Trophoblast cell (in vitro differentiated cells and primary cell): Measurements from ENCODE around the gene KCNIP2.

ENCODE experiments used
- DNase-seq, 2 donors: peaks; one replicate each; pipeline ENCODE4 v3.0.0-alpha.2; 2016
- H2AFZ ChIP-seq: 2 replicates; pipeline ENCODE4 v1.6.1; 2013; ENCODE audit warnings: low read length, moderate library complexity, mild to moderate bottlenecking; ENCODE audit not compliant: insufficient read depth, poor library complexity
- H2AK5ac ChIP-seq: 2 replicates; pipeline ENCODE4 v1.6.1; 2013; ENCODE audit warnings: mild to moderate bottlenecking, low read length
- H2BK120ac ChIP-seq: 2 replicates; pipeline ENCODE4 v1.6.1; 2013; ENCODE audit warnings: low read length, mild to moderate bottlenecking, moderate library complexity; ENCODE audit not compliant: insufficient read depth, poor library complexity
- H2BK12ac ChIP-seq: 2 replicates; pipeline ENCODE4 v1.6.1; 2013; ENCODE audit warnings: mild to moderate bottlenecking, low read length, moderate library complexity
- H2BK5ac ChIP-seq: 2 replicates; pipeline ENCODE4 v1.6.1; 2013; ENCODE audit warnings: low read length, low read depth, moderate library complexity, mild to moderate bottlenecking; ENCODE audit not compliant: poor library complexity
- H3K14ac ChIP-seq: 2 replicates; pipeline ENCODE4 v1.6.1; 2013; ENCODE audit warnings: mild to moderate bottlenecking, low read length
- H3K18ac ChIP-seq: 2 replicates; pipeline ENCODE4 v1.6.1; 2013; ENCODE audit warnings: mild to moderate bottlenecking, low read length
- H3K23ac ChIP-seq: 2 replicates; pipeline ENCODE4 v1.6.1; 2013; ENCODE audit warnings: low read length
- H3K27ac ChIP-seq: 2 replicates; pipeline ENCODE4 v1.5.1; 2013; ENCODE audit warnings: low read depth, mild to moderate bottlenecking, inconsistent platforms, low read length, moderate library complexity
- H3K27me3 ChIP-seq: 2 replicates; pipeline ENCODE4 v1.6.1; 2013; ENCODE audit warnings: inconsistent platforms, mild to moderate bottlenecking, low read length, moderate library complexity; ENCODE audit not compliant: insufficient read depth
- H3K36me3 ChIP-seq, 2 experiments: 1 replicate in 1 of 2; 2 replicates in 1 of 2; pipeline ENCODE4 v1.6.1; 2013; ENCODE audit warnings: low read length in 2 of 2, mild to moderate bottlenecking in 2 of 2, moderate library complexity in 1 of 2; ENCODE audit not compliant: insufficient read depth in 2 of 2, control insufficient read depth in 1 of 2
- H3K4ac ChIP-seq: 2 replicates; pipeline ENCODE4 v1.6.1; 2013; ENCODE audit warnings: low read depth, mild to moderate bottlenecking, low read length, moderate library complexity
- H3K4me1 ChIP-seq, 2 experiments: 1 replicate in 1 of 2; 2 replicates in 1 of 2; pipeline ENCODE4 v1.6.1; 2013; ENCODE audit warnings: low read length in 2 of 2, mild to moderate bottlenecking in 2 of 2, moderate library complexity in 1 of 2; ENCODE audit not compliant: insufficient read depth in 2 of 2, control insufficient read depth in 1 of 2
- H3K4me2 ChIP-seq: 2 replicates; pipeline ENCODE4 v1.6.1; 2013; ENCODE audit warnings: inconsistent platforms, mild to moderate bottlenecking, low read length, moderate library complexity
- H3K4me3 ChIP-seq: 2 replicates; pipeline ENCODE4 v1.5.1; 2013; ENCODE audit warnings: mild to moderate bottlenecking, low read depth, low read length, inconsistent platforms
- H3K79me1 ChIP-seq: one replicate; pipeline ENCODE4 v1.6.1; 2013; ENCODE audit warnings: low read length
- H3K79me2 ChIP-seq: 2 replicates; pipeline ENCODE4 v1.6.1; 2013; ENCODE audit warnings: low read length, mild to moderate bottlenecking; ENCODE audit not compliant: control insufficient read depth, insufficient read depth, poor library complexity
- H3K9ac ChIP-seq: 2 replicates; pipeline ENCODE4 v1.6.1; 2013; ENCODE audit warnings: mild to moderate bottlenecking, low read length
- H3K9me3 ChIP-seq: 2 replicates; pipeline ENCODE4 v1.6.1; 2013; ENCODE audit warnings: low read depth, mild to moderate bottlenecking, control low read depth, inconsistent platforms, low read length; ENCODE audit not compliant: insufficient read depth
- H4K12ac ChIP-seq: 2 replicates; pipeline ENCODE4 v1.6.1; 2013; ENCODE audit warnings: low read depth, mild to moderate bottlenecking, low read length, moderate library complexity
- H4K8ac ChIP-seq: 2 replicates; pipeline ENCODE4 v1.6.1; 2013; ENCODE audit warnings: low read depth, mild to moderate bottlenecking, low read length, moderate library complexity
- H4K91ac ChIP-seq: one replicate; pipeline ENCODE4 v1.6.1; 2013; ENCODE audit warnings: low read depth, mild to moderate bottlenecking, low read length, moderate library complexity
- WGBS: extraction: QIAGEN DNeasy Blood & Tissue Kit; methylation state at CpG from one replicate; pipeline ENCODE4 v1.1.7; 2013; ENCODE audit warnings: missing lambda C conversion rate; ENCODE audit not compliant: insufficient read length, insufficient coverage; ENCODE audit errors: extremely low coverage; 5-methylcytosine and 5-hydroxymethylcytosine counted together

The KCNIP2 gene

DNA sequence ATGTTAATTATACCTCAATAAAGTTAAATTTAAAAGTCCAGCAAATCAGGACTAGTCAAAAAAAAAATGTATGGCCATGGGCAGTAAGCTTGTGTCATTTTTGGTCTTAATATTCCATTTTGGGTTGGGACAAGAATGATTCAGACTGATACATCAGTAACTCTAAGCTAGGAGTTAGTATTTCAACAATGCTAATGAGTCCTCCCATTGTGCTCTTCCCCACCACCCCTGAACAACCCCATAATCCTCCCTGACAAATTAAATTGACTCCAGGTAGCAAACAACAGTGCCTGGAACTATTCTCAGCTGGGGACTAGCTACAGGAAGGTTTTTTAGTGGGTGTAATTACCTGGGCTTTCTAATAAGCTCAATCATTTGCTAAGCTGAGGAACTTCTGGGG is 30.7 kb upstream of the KCNIP2 start:
- Histone ChIP-seq H4K91ac (no peak overlapping the region), H3K4me2 (no peak overlapping the region), H3K9me3 (no peaks in the 10 kb centered on the region), H3K79me1 (peaks cover 2% of the 10 kb centered on the region), H3K14ac (no peak overlapping the region), H2BK120ac (no peak overlapping the region), H3K4me3 (no peak overlapping the region), H4K8ac (no peak overlapping the region), H3K36me3 (no peaks in the 10 kb centered on the region), H2BK5ac (no peak overlapping the region), H3K4me1 (no peaks in the 10 kb centered on the region), H4K12ac (no peak overlapping the region), H2AK5ac (no peak overlapping the region), H3K27me3 (no peaks in the 10 kb centered on the region), H3K79me2 (no peaks in the 10 kb centered on the region), H2BK12ac (no peak overlapping the region), H3K18ac (no peak overlapping the region), H3K9ac (no peak overlapping the region), H2AFZ (no peak overlapping the region), H3K27ac (no peak overlapping the region), H3K23ac (no peak overlapping the region), H3K4ac (no peak overlapping the region)
- no peak for DNase-seq

DNA sequence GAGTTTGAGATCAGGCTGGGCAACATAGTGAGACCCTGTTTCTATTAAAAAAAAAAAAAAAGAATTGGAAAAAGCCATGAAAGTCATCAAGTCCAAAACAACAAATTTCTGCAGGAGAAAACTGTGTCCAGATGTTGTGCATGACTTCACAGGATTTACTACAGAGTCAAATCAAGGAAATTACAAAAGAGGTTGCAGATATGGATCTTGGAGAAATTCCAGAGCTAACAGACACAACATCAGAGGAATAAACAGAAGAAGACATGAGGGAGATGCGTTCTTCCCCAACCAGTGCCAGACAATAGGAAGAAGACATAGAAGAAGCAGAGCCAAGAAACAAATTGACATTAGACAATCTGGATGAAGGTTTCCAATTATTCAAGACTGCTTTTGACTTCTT is 24.3 kb upstream of the KCNIP2 start:
- Histone ChIP-seq H3K27ac (no peak overlapping the region), H2AK5ac (no peak overlapping the region), H2BK12ac (no peak overlapping the region), H3K18ac (no peak overlapping the region), H3K27me3 (no peaks in the 10 kb centered on the region), H2BK5ac (no peak overlapping the region), H3K4me2 (no peak overlapping the region), H3K36me3 (no peaks in the 10 kb centered on the region), H3K4me1 (no peaks in the 10 kb centered on the region), H3K14ac (no peak overlapping the region), H3K23ac (no peak overlapping the region), H3K9me3 (no peaks in the 10 kb centered on the region), H2AFZ (no peak overlapping the region), H4K8ac (no peak overlapping the region), H4K12ac (no peak overlapping the region), H3K79me1 (no peaks in the 10 kb centered on the region), H3K4me3 (no peak overlapping the region), H3K9ac (no peak overlapping the region), H3K4ac (no peak overlapping the region), H2BK120ac (no peak overlapping the region), H3K79me2 (no peaks in the 10 kb centered on the region), H4K91ac (no peak overlapping the region)
- DNase-seq: peak in 1 of 2 donors; percentile 63
- WGBS: no CpG with 5 or more reads among the region's 1 CpG

DNA sequence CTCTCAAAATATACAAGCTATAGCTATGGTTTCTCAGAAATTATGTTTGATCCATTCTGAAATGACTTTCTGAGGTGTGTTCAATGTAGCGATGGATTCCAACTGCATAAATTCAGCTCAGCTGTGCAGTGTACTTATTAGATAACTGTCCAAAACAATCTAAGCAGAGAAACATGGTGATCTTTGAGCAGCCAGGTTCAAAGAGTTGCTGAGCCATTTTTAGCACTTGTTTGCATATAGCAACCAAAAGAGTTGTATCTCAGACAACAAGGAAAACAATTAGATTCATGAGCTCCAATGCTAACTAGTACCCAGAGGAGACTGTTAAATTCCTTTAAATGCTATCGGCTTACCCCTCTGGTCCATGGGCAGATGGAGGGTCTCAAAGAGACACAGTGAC is 15.9 kb upstream of the KCNIP2 start:
- no peak overlapping the region for H3K4me2 ChIP-seq
- H3K27ac ChIP-seq: no peak overlapping the region
- no peaks in the 10 kb centered on the region for H3K79me2 ChIP-seq
- no peak overlapping the region for H3K9ac ChIP-seq
- H2BK12ac ChIP-seq: no peak overlapping the region
- H4K91ac ChIP-seq: no peak overlapping the region
- H3K36me3 ChIP-seq: no peaks in the 10 kb centered on the region
- H3K27me3 ChIP-seq: no peaks in the 10 kb centered on the region
- H3K4me3 ChIP-seq: no peak overlapping the region
- H3K4me1 ChIP-seq: no peaks in the 10 kb centered on the region
- H2AK5ac ChIP-seq: no peak overlapping the region
- no peak for DNase-seq
- no peak overlapping the region for H3K18ac ChIP-seq
- H4K8ac ChIP-seq: no peak overlapping the region
- no peaks in the 10 kb centered on the region for H3K9me3 ChIP-seq
- H3K23ac ChIP-seq: no peak overlapping the region
- no peak overlapping the region for H3K4ac ChIP-seq
- H4K12ac ChIP-seq: no peak overlapping the region
- no peak overlapping the region for H2BK5ac ChIP-seq
- no peak overlapping the region for H3K14ac ChIP-seq
- no peaks in the 10 kb centered on the region for H3K79me1 ChIP-seq
- no CpG with 5 or more reads among the region's 2 CpGs for WGBS
- H2AFZ ChIP-seq: no peak overlapping the region
- H2BK120ac ChIP-seq: no peak overlapping the region

DNA sequence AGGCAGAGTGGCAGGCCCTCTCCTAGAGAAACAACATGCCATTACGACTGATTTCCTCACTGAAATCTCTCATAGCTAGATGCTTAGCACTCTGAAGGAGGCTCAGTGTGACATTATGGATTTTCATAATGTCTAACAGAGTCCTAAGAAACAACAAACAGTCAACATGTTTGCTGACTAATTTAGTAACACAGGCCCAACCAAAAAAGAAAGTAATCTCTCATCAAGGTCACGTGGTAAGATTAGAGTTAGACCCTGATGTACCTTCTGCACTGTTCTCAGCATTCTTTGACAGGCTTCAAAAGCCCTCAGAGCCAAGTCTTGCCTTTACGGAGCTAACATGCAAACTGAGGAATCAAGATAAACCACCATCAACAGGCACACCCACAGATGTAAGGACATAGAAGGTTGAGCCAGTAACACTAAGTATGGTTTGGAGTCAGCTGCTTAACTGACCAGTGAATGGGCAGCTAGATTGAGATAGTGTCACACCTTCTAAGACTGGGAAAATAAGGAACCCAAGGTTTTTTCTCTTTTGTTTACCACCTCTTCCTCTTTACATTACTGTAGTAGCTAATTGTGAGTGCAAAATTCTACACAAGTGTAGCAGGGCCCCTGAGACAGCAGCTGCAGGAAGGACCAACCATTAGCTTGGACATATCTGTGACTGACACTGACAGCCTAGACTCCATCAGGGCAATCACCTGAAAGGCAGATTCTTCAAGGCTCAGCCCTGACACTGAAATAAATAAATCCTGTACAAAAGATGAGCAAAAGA is 15.3 kb upstream of the KCNIP2 start:
- Histone ChIP-seq H3K4me3 (no peak overlapping the region), H2BK120ac (no peak overlapping the region), H3K79me1 (no peaks in the 10 kb centered on the region), H4K91ac (no peak overlapping the region), H3K27ac (no peak overlapping the region), H3K27me3 (no peaks in the 10 kb centered on the region), H3K4me2 (no peak overlapping the region), H3K36me3 (no peaks in the 10 kb centered on the region), H3K9me3 (no peaks in the 10 kb centered on the region), H2AFZ (no peak overlapping the region), H3K23ac (no peak overlapping the region), H3K18ac (no peak overlapping the region), H3K4ac (no peak overlapping the region), H2BK12ac (no peak overlapping the region), H4K12ac (no peak overlapping the region), H2AK5ac (no peak overlapping the region), H4K8ac (no peak overlapping the region), H2BK5ac (no peak overlapping the region), H3K79me2 (no peaks in the 10 kb centered on the region), H3K9ac (no peak overlapping the region), H3K14ac (no peak overlapping the region), H3K4me1 (no peaks in the 10 kb centered on the region)
- no CpG with 5 or more reads among the region's 3 CpGs for WGBS
- no peak for DNase-seq
